Spleen (tissue), 11 donors: ENCODE results near the gene ZNF469. TPM values are rescaled to one million over a fixed set of nuclear protein-coding genes. Genes with fewer than 3 reads are reported as not detected.

Experiments
- DNase-seq: peaks from one replicate; pipeline ENCODE4 v3.0.0-alpha.2; 2020
- H3K27ac ChIP-seq, 8 donors: fragments of 200-600 bp; sonication (generic) in 7 of 8; 1 replicate in 4 of 8; 2 replicates in 4 of 8; pipeline versions ENCODE4 v1.5.0 to v1.8.0; 2016 to 2021; ENCODE audit warnings: inconsistent platforms in 4 of 8, mild to moderate bottlenecking in 4 of 8, moderate library complexity in 1 of 8
- H3K27me3 ChIP-seq, 7 donors: fragments of 200-600 bp; sonication (generic) in 6 of 7; replicated peaks in 1 of 7; 1 replicate in 4 of 7; 2 replicates in 3 of 7; pipeline versions ENCODE4 v1.5.0 to v1.8.0; 2016 to 2021; ENCODE audit warnings: inconsistent platforms in 3 of 7, mild to moderate bottlenecking in 1 of 7
- H3K36me3 ChIP-seq, 6 donors: fragments of 200-600 bp; sonication (generic) in 5 of 6; 1 replicate in 4 of 6; 2 replicates in 2 of 6; pipeline versions ENCODE4 v1.5.0 to v1.8.0; 2016 to 2021; ENCODE audit warnings: inconsistent platforms in 2 of 6
- H3K4me1 ChIP-seq, 6 donors: fragments of 200-600 bp; sonication (generic) in 5 of 6; 1 replicate in 3 of 6; 2 replicates in 3 of 6; pipeline versions ENCODE4 v1.5.0 to v1.8.0; 2016 to 2021; ENCODE audit warnings: inconsistent platforms in 3 of 6
- H3K4me3 ChIP-seq, 8 donors: fragments of 200-600 bp; sonication (generic) in 7 of 8; 1 replicate in 4 of 8; 2 replicates in 4 of 8; pipeline versions ENCODE4 v1.5.0 to v1.8.0; 2016 to 2021; ENCODE audit warnings: inconsistent platforms in 4 of 8, mild to moderate bottlenecking in 4 of 8, moderate library complexity in 2 of 8
- H3K9me3 ChIP-seq, 8 donors: fragments of 200-600 bp; sonication (generic) in 7 of 8; 1 replicate in 4 of 8; 2 replicates in 4 of 8; pipeline versions ENCODE4 v1.5.0 to v1.8.0; 2016 to 2021; ENCODE audit warnings: inconsistent platforms in 4 of 8
- CTCF ChIP-seq, 11 experiments: fragments of 200-600 bp in 7 of 11; fragments of 450-650 bp in 4 of 11; sonication (generic) in 4 of 11; IDR thresholded peaks in 8 of 11; conservative IDR thresholded peaks in 3 of 11; 1 replicate in 7 of 11; 2 replicates in 4 of 11; pipeline versions ENCODE4 v1.4.0 to v1.8.0; 2016 to 2021; ENCODE audit warnings: antibody characterized with exemption in 11 of 11, inconsistent platforms in 4 of 11, mild to moderate bottlenecking in 1 of 11
- POLR2A ChIP-seq, 3 donors: fragments of 450-650 bp; IDR thresholded peaks; one replicate each; pipeline ENCODE4 v1.5.1; 2017; ENCODE audit warnings: antibody characterized with exemption in 3 of 3, mild to moderate bottlenecking in 1 of 3
- POLR2AphosphoS5 ChIP-seq, 3 donors: sonication (generic); formaldehyde crosslinking; IDR thresholded peaks; one replicate each; pipeline ENCODE4 v1.5.1; 2017; ENCODE audit warnings: antibody characterized with exemption in 3 of 3
- WGBS, 5 donors: extraction: QIAGEN DNeasy Blood & Tissue Kit in 3 of 5; methylation state at CpG; one replicate each; pipeline versions ENCODE4 v1.1.5 to v1.1.7; 2013 to 2018; 5-methylcytosine and 5-hydroxymethylcytosine counted together
- intact Hi-C: fragments of 100-400 bp; cut with DNase I; formaldehyde crosslinking; loops from one replicate; pipeline ENCODE4 v1.15.0; 2023; ENCODE audit warnings: low total_unique reads
- polyA plus RNA-seq, 3 donors: library from polyadenylated mRNA; stranded (reverse); fragments of 200-250 nt; gene quantifications; one replicate each; pipeline ENCODE4 v1.2.1, GENCODE V29; 2013
- total RNA-seq, 7 donors: library from RNA; depleted of rRNA in 3 of 7; stranded (reverse); fragments of >200 nt in 3 of 7; fragmentation: NEBNext Ultra II Directional in 4 of 7; extraction: Animal tissue kit (Norgen Biotek cat#: 25700) in 4 of 7; gene quantifications; one replicate each; pipeline versions ENCODE4 v1.1.0 to v1.2.1, GENCODE V29; 2016 to 2021
- donor health status: healthy with polysubstance abuse.
- donor health status: DM: no; HTN: no; CAD: no; lungs with moderate emphysema.
- donor health status: DM: no; HTN: no; CAD: no.
- donor health status: Bipolar disorder and iron deficiency.
- donor health status: healthy.
- donor health status: DM: no; HTN: no; CAD: no.
- donor health status: DM: yes; HTN: yes; CAD: no.

The ZNF469 gene
- total and polyA plus RNA-seq, 10 donors: 0.27 to 8.0 (median 3.3) TPM

- peak; percentile 71 for DNase-seq
- no peak for TF ChIP-seq POLR2AphosphoS5 (IDR thresholded peaks at IDR 0.05)
- TF ChIP-seq POLR2A (IDR thresholded peaks at IDR 0.05): no peak
- TF ChIP-seq CTCF (IDR thresholded peaks at IDR 0.05 in 8 of 11, conservative IDR thresholded peaks at IDR 0.05 in 3 of 11): no peak
- H3K27ac ChIP-seq: no peak overlapping the region
These were observed 34.2 kb upstream of the ZNF469 start for GRCh38 chr16:88348377-88349152.

GRCh38 chr16:88349153-88349902, 33.4 kb upstream of the ZNF469 start:
- Histone ChIP-seq H3K36me3 (no peaks in the 10 kb centered on the region), H3K27ac (no peak overlapping the region), H3K4me3 (no peak overlapping the region), H3K4me1 (peaks cover 0 to 17% (median 7%) of the 10 kb centered on the region in 6 donors), H3K9me3 (no peaks in the 10 kb centered on the region), H3K27me3 (no peaks in the 10 kb centered on the region)
- peak; percentile 56 for DNase-seq
- 86 to 94% (median 87%) methylated on average over 7 to 12 of the region's 12 CpGs for WGBS, 5 donors
- intact Hi-C loops: no loop called here
- TF ChIP-seq CTCF (IDR thresholded peaks at IDR 0.05 in 8 of 11, conservative IDR thresholded peaks at IDR 0.05 in 3 of 11): no peak
- no peak for TF ChIP-seq POLR2A (IDR thresholded peaks at IDR 0.05)
- no peak for TF ChIP-seq POLR2AphosphoS5 (IDR thresholded peaks at IDR 0.05)

More at GRCh38 chr16:88348377-88349152, 34.2 kb upstream of the ZNF469 start:
- WGBS, 5 donors: 81 to 90% (median 86%) methylated on average over 13 to 25 of the region's 25 CpGs
- no peaks in the 10 kb centered on the region for H3K36me3 ChIP-seq
- H3K27me3 ChIP-seq: no peaks in the 10 kb centered on the region
- peaks cover 0 to 15% (median 7%) of the 10 kb centered on the region in 6 donors for H3K4me1 ChIP-seq
- no peak overlapping the region for H3K4me3 ChIP-seq
- peaks cover 0 to 2% (median under 1%) of the 10 kb centered on the region in 8 donors for H3K9me3 ChIP-seq
- intact Hi-C loops: no loop called here

GRCh38 chr16:88349903-88350900, 32.6 kb upstream of the ZNF469 start:
- DNase-seq: peak; percentile 59

More at GRCh38 chr16:88349903-88350900, 32.6 kb upstream of the ZNF469 start:
- WGBS, 5 donors: 88 to 94% (median 91%) methylated on average over 25 to 32 of the region's 32 CpGs
- no peak for TF ChIP-seq CTCF (IDR thresholded peaks at IDR 0.05 in 8 of 11, conservative IDR thresholded peaks at IDR 0.05 in 3 of 11)
- no peak for TF ChIP-seq POLR2A (IDR thresholded peaks at IDR 0.05)
- no peak for TF ChIP-seq POLR2AphosphoS5 (IDR thresholded peaks at IDR 0.05)
- intact Hi-C loops: no loop called here
- H3K4me3 ChIP-seq: no peak overlapping the region
- no peaks in the 10 kb centered on the region for H3K36me3 ChIP-seq
- H3K27me3 ChIP-seq: no peaks in the 10 kb centered on the region
- peaks cover 0 to 17% (median 7%) of the 10 kb centered on the region in 6 donors for H3K4me1 ChIP-seq
- H3K27ac ChIP-seq: no peak overlapping the region
- no peaks in the 10 kb centered on the region for H3K9me3 ChIP-seq
